HG02642 (cell line): ENCODE measurements around the gene MGARP.

Experiments
- ATAC-seq: cut with Tn5 transposase; IDR thresholded peaks from one replicate; pipeline ENCODE4 v1.9.1; 2021; ENCODE audit warnings: mild to moderate bottlenecking; ENCODE audit not compliant: unreplicated experiment, poor library complexity

Gene MGARP

DNA sequence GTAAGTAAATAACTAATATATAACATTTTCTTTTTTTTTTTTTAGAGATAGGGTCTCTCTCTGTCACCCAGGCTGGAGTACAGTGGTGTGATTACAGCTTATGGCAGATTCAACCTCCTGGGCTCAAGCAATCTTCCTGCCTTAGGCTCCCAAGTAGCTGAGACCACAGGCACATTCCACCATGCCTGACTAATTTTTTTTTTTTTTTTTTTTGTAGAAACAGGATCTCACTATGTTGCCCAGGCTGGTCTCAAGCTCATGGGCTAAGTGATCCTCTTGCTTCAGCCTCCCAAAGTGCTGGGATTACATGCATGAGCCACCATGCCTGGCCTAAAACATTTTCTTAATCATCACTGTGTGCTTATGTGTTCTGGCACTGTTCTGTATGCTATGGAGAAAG, 32.8 kb downstream of the MGARP start:
- ATAC-seq: no peak

- no peak for ATAC-seq
These were observed 33.9 kb downstream of the MGARP start for GRCh38 chr4:139246166-139246565.

GRCh38 chr4:139245590-139245989, 34.4 kb downstream of the MGARP start:
- no peak for ATAC-seq

DNA sequence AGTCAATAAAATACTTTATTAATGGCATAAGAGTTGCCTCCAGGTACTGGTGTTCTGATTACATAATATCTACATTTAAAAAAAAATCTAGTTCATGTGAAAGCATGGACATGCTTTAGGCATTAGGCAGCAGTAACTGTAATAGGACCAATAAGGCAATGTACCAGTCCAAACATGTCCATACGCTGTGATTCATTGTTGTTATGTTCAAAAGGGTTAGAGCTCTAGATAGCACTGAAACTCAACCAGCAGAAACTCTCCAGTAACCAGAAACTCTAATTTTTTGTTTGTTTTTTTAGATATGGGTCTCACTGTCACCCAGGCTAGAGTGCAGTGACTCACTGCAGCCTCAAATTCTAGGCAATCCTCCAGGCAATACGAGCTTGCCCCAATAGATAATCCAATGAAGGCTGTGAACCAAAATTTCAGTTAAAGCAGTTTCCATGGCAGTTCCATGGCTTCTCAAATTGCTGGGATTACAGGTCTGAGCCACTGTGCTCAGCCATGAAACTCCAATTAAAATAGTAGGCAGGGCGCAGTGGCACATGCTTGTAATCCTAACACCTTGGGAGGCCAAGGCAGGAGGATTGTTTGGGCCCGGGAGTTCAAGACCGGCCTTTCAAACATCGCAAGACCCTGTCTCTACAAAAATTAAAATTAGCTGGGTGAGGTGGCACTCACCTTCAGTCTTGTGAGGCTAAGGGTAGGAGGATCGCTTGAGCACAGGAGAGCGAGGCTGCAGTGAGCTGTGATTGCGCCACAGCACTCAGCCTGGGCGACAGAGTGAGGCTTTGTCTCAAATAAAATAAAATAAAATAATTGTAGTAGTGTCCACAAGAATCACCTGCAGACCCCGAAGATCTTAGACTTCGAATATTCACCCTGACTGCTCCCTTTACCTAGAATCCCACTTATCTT, 36.3 kb downstream of the MGARP start:
- no peak for ATAC-seq

- ATAC-seq: no peak
These were observed 37.4 kb downstream of the MGARP start for GRCh38 chr4:139242511-139243051.

DNA sequence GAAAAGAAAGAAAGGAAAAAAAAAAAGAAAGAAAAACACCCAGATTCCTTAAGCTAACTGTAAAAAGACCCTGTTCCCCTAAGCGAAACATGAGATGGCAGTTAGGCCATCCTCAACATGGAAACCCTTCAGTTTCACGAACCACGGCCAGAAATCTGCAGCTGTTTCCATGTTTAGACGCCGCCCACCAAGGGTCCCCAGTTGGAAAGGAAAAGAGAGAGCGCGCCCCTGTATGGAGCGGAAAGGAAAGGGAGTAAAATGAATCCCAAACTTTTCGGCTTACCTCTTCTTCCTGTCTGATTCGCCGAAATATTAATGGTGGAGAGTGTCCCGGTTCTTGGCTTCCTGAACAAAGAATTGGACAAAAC, 38.3 kb downstream of the MGARP start:
- no peak for ATAC-seq

DNA sequence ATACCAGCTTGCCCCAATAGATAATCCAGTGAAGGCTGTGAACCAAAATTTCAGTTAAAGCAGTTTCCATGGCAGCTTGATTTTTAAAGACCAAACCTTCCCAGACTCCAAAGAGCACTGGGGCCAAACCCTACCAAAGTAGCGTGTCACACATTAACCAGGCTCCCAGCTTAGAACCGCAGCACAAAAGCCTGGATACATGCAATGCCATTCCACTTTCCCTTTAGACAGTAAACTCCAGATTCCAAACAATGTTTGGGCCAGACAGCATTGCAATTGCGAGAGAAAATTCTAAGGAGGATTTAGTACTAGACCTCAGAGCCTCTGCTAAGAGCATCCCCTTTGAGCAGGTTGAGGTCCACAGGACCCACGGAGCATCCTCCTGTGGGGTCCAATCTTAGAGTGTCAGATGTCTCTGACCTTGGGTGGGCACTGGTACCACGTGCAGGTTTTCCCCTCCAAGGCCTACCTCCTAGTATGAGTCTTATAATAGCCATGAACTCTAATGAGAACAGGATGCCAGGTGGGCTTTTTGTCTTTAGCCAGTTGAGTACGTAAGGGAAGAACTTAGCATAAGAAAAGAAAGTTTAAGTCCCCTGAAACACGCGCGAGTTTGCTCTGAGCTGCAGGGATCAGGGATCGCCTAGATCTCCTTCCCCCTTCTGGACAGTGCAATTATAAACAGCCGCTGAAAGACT, 38.8 kb downstream of the MGARP start:
- no peak for ATAC-seq

GRCh38 chr4:139239127-139239772, 40.8 kb downstream of the MGARP start:
- no peak for ATAC-seq

DNA sequence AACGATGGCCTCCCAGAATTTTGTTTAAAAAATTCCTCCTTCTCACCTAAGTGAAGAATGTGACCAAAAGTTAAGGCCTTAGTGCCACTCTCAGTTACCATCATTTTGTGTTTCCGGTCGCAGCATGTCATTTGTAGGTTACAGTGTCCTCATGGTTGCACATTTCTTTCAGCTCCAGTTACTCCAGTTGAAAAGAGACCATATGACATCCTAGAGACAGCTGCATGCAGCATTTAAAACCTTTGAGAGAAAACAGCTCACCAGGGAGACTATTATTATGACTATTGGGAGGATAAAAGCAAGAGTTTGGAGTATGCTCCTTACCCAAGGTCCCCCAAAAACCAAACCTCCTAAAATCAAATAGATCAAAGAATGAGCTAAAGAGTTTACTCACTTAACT, 45.8 kb downstream of the MGARP start:
- ATAC-seq: no peak

GRCh38 chr4:139229534-139230039, 50.4 kb downstream of the MGARP start:
- ATAC-seq: peak; percentile 66

GRCh38 chr4:139227729-139228404, 52.2 kb downstream of the MGARP start:
- no peak for ATAC-seq

DNA sequence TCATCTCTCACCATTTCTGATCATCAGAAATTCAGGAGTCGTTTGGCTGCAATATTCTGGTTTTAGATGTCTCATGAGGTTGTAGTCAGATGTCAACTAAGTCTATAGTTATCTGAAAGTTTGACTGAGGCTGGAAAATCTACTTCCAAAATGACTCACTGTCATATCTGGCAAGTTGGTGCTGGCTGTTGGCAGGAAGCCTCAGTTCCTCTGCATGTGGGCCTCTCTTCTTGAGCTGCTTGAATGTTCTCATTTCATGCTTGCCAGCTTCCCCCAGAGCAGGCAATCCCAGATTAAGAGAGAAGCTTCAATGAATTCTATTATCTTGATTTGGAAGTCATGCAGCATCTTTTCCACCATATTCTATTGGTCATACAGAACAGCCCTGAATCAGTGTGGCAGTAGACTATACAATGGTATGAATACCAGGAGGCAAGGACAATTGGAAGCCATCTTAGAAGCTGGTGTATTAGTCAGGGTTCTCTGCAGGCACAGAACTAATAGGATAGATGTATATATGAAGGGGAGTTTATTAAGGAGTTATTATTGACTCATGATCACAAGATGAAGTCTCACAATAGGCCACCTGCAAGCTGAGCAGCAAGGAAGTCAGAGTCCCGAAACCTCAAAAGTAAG, 56.2 kb downstream of the MGARP start:
- ATAC-seq: no peak

- no peak for ATAC-seq
These were observed 57.8 kb downstream of the MGARP start for GRCh38 chr4:139222215-139222614.

DNA sequence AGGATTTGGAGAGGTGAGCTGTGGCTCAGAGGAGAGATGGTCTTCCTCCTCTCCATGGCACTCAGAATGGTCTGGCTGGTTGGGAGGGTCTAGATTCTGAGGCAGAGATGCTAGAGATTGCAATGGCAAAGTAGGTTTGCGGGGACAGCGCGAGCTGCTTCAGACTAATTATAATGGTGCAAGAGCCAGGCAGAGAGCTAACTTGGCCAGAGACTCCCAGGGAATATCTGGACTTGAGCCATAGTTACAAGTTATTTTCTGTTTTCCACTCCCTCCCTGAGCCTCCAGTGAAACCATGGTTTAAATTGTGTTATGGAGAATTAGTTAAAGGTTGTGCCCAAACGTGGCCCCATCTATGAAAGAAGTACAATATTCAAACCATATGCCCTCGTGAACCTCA, 58.3 kb downstream of the MGARP start:
- ATAC-seq: no peak

GRCh38 chr4:139219450-139220055, 60.5 kb downstream of the MGARP start:
- no peak for ATAC-seq
